CD4-positive, alpha-beta T cell (primary cell): ENCODE results near the gene CTAGE1. TPM values are rescaled to one million over a fixed set of nuclear protein-coding genes. Genes with fewer than 3 reads are reported as not detected.
A peak's percentile ranks its signal among the peaks of the same experiment; 100 is the strongest.

Experiments
- ATAC-seq: fragments of 200-7000 bp; cut with Tn5 transposase; one replicate; pipeline ENCODE4 v1.10.0; 2022; ENCODE audit warnings: mild to moderate bottlenecking; ENCODE audit not compliant: poor library complexity
- CTCF ChIA-PET: fragments of 350-600 bp; sonication (Branson Sonifier 250); formaldehyde crosslinking; loops from one replicate; lab custom pipeline; 2021; ENCODE audit warnings: antibody characterized with exemption, inconsistent platforms; lab: Charles Lee
- POLR2A ChIA-PET: fragments of 350-600 bp; sonication (Branson Sonifier 250); formaldehyde crosslinking; loops from one replicate; lab custom pipeline; 2021; ENCODE audit warnings: antibody characterized with exemption, inconsistent platforms; lab: Charles Lee
- DNase-seq, 14 experiments: peaks; one replicate each; pipeline ENCODE4 v3.0.0-alpha.2; 2013 to 2020; ENCODE audit warnings: mixed read lengths in 2 of 14
- H3K27ac ChIP-seq, 2 donors: one replicate each; pipeline versions ENCODE4 v1.5.1 to v1.7.0; 2013; ENCODE audit warnings: low read length in 2 of 2, low read depth in 1 of 2, mild to moderate bottlenecking in 1 of 2
- H3K27me3 ChIP-seq, 2 experiments: 1 replicate in 1 of 2; 2 replicates in 1 of 2; pipeline versions ENCODE4 v1.6.1 to v1.7.0; 2013; ENCODE audit warnings: low read length in 2 of 2, control low read depth in 1 of 2, mild to moderate bottlenecking in 1 of 2, moderate library complexity in 1 of 2; ENCODE audit not compliant: insufficient read depth in 2 of 2, control insufficient read depth in 1 of 2
- H3K36me3 ChIP-seq: one replicate; pipeline ENCODE4 v1.6.1; 2013; ENCODE audit warnings: low read length, control low read depth; ENCODE audit not compliant: insufficient read depth
- H3K4me1 ChIP-seq: one replicate; pipeline ENCODE4 v1.6.1; 2013; ENCODE audit warnings: low read length, control low read depth; ENCODE audit not compliant: insufficient read depth
- H3K4me3 ChIP-seq: one replicate; pipeline ENCODE4 v1.5.1; 2013; ENCODE audit warnings: mild to moderate bottlenecking, low read length, moderate library complexity
- H3K9me3 ChIP-seq, 2 experiments: 1 replicate in 1 of 2; 2 replicates in 1 of 2; pipeline versions ENCODE4 v1.6.1 to v1.7.0; 2013; ENCODE audit warnings: low read length in 2 of 2, mild to moderate bottlenecking in 2 of 2, control low read depth in 1 of 2, moderate library complexity in 1 of 2; ENCODE audit not compliant: control insufficient read depth in 1 of 2, insufficient read depth in 1 of 2
- H3K27ac Mint-ChIP-seq: one replicate; pipeline ENCODE4 v1.8.0; 2020; ENCODE audit warnings: mixed read lengths
- H3K27me3 Mint-ChIP-seq: one replicate; pipeline ENCODE4 v1.8.0; 2021; ENCODE audit warnings: mixed read lengths
- H3K36me3 Mint-ChIP-seq: one replicate; pipeline ENCODE4 v1.8.0; 2021; ENCODE audit warnings: low read depth, mixed read lengths
- H3K4me1 Mint-ChIP-seq: one replicate; pipeline ENCODE4 v1.8.0; 2021; ENCODE audit warnings: low read depth, mixed read lengths
- H3K4me3 Mint-ChIP-seq: one replicate; pipeline ENCODE4 v1.8.0; 2020; ENCODE audit warnings: mild to moderate bottlenecking, mixed read lengths
- H3K9me3 Mint-ChIP-seq: one replicate; pipeline ENCODE4 v1.8.0; 2020; ENCODE audit warnings: mixed read lengths
- CTCF ChIP-seq: fragments of 200-600 bp; IDR thresholded peaks from one replicate; pipeline ENCODE4 v1.8.0; 2022; ENCODE audit warnings: antibody characterized with exemption, mild to moderate bottlenecking
- intact Hi-C, 2 experiments: fragments of 100-400 bp; cut with DNase I in 1 of 2; cut with micrococcal nuclease in 1 of 2; formaldehyde crosslinking; loops; one replicate each; pipeline versions ENCODE4 v1.15.1 to v1.9.0; 2023 to 2025; cut with DNase I, micrococcal nuclease
- total RNA-seq, 174 experiments: library from RNA in 2 of 174; stranded (reverse) in 2 of 174; gene quantifications; one replicate each; pipeline ENCODE4 v1.2.3 and lab custom pipeline; 2021 to 2026

CTAGE1 gene
- total RNA-seq, 2 experiments from 2014 or later: not detected

GRCh38 chr18:22408059-22408458, 9.7 kb downstream of the CTAGE1 start:
- no peak overlapping the region for H3K4me3 Mint-ChIP-seq
- H3K4me3 ChIP-seq: no peak overlapping the region

GRCh38 chr18:22405142-22405541, 12.6 kb downstream of the CTAGE1 start:
- intact Hi-C loops: no loop called here
- H3K36me3 Mint-ChIP-seq: no peaks in the 10 kb centered on the region
- no peak overlapping the region for H3K27ac Mint-ChIP-seq
- H3K9me3 Mint-ChIP-seq: peaks cover 20% of the 10 kb centered on the region
- Histone ChIP-seq H3K4me1 (peaks cover 4% of the 10 kb centered on the region), H3K27ac (no peak overlapping the region), H3K4me3 (no peak overlapping the region), H3K9me3 (peaks cover 0 to 11% of the 10 kb centered on the region in 2 experiments), H3K36me3 (no peaks in the 10 kb centered on the region), H3K27me3 (no peaks in the 10 kb centered on the region)
- DNase-seq (no peak), ATAC-seq (no peak)
- no peaks in the 10 kb centered on the region for H3K4me1 Mint-ChIP-seq
- no peak for TF ChIP-seq CTCF
- ChIA-PET POLR2A (no interaction called here), CTCF (no interaction called here)
- no peaks in the 10 kb centered on the region for H3K27me3 Mint-ChIP-seq
- no peak overlapping the region for H3K4me3 Mint-ChIP-seq

More at GRCh38 chr18:22408059-22408458, 9.7 kb downstream of the CTAGE1 start:
- Histone ChIP-seq H3K9me3 (peaks cover 0 to 11% of the 10 kb centered on the region in 2 experiments), H3K4me1 (peaks cover 4% of the 10 kb centered on the region), H3K27ac (no peak overlapping the region), H3K36me3 (no peaks in the 10 kb centered on the region), H3K27me3 (no peaks in the 10 kb centered on the region)
- ATAC-seq (no peak), DNase-seq (peak in 1 of 14 experiments; percentile 35)
- Mint-ChIP-seq H3K36me3 (no peaks in the 10 kb centered on the region), H3K4me1 (no peaks in the 10 kb centered on the region), H3K27ac (no peak overlapping the region), H3K27me3 (no peaks in the 10 kb centered on the region), H3K9me3 (peaks cover 16% of the 10 kb centered on the region)
- no peak for TF ChIP-seq CTCF
- intact Hi-C loops: no loop called here
- ChIA-PET POLR2A (no interaction called here), CTCF (no interaction called here)

- Histone ChIP-seq H3K36me3 (no peaks in the 10 kb centered on the region), H3K9me3 (peaks cover 0 to 11% of the 10 kb centered on the region in 2 experiments), H3K27me3 (no peaks in the 10 kb centered on the region), H3K4me1 (peaks cover 4% of the 10 kb centered on the region), H3K27ac (no peak overlapping the region), H3K4me3 (no peak overlapping the region)
- POLR2A ChIA-PET: no interaction called here
- Mint-ChIP-seq H3K4me1 (no peaks in the 10 kb centered on the region), H3K9me3 (peaks cover 16% of the 10 kb centered on the region), H3K27me3 (no peaks in the 10 kb centered on the region), H3K27ac (no peak overlapping the region), H3K36me3 (no peaks in the 10 kb centered on the region), H3K4me3 (no peak overlapping the region)
- ATAC-seq (no peak), DNase-seq (no peak)
- CTCF ChIA-PET: no interaction called here
- intact Hi-C loops: no loop called here
- TF ChIP-seq CTCF: no peak
Measured at GRCh38 chr18:22403950-22404349, 13.8 kb downstream of the CTAGE1 start.
